GM18873 (cell line): ENCODE results near the gene MME.

Source experiments
- ATAC-seq: cut with Tn5 transposase; IDR thresholded peaks from one replicate; pipeline ENCODE4 v1.9.1; 2021; ENCODE audit warnings: mild to moderate bottlenecking, moderate library complexity, moderate number of reproducible peaks; ENCODE audit not compliant: unreplicated experiment, low FRiP score

MME gene

DNA sequence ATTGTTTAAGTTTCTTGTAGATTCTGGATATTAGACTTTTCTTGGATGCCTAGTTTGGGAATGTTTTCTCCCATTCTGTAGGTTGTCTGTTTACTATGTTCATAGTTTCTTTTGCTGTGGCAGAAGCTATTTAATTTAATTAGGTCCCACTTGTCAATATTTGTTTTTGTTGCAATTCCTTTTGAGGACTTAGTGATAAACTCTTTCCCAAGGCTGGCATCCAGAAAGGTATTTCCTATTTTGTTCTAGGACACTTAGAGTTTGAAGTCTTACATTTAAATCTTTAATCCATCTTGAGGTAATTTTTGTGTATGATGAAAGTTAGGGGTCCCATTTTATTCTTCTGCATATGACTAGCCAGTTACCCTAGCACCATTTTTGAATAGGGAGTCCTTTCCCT lies 54.9 kb downstream of the MME start:
- ATAC-seq, result no peak

DNA sequence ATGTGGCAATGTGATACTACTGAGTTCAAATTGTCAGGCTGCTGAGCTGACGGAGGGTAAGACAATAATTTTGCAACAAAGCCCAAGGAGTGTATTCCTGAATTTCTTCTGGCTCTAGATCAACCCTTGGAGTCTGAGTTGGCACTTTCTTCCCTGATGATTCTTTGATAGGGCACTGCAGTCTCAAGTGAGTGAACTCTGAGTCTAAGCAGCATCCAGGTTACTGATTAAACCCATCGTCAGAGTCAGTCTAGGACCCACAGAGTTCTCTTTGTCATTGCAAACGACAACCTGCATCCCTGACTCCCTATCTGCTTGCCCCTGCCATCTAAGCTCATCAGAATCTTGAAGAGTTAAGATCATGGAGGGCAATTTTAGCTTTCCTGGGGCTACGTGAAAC lies 58.6 kb downstream of the MME start:
- no peak for ATAC-seq

GRCh38 chr3:155147588-155147987 lies 67.5 kb downstream of the MME start:
- no peak for ATAC-seq

- no peak for ATAC-seq
Observed at GRCh38 chr3:155149494-155149893, 69.4 kb downstream of the MME start.

- no peak for ATAC-seq
Observed at GRCh38 chr3:155153242-155154186, 73.4 kb downstream of the MME start.

DNA sequence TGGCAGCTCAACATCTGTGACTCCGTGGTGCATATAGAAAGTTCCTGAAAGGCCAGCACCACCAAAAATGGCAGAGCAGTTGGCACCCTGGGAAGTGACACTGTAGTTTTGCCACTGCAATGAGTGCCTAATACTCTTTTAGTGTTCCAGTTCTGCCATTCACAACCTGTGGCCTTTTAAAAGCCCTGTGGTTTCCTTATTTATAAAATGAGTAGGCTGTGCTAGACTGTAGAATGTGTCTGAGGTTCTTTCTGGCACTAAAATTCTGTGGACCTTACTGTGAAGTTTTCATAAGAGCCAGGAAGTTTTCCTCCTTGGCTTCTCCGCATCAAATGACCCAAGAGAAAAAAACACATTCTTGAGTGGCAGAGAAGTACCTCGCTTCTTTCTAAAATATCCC lies 74.1 kb downstream of the MME start:
- ATAC-seq, result no peak

DNA sequence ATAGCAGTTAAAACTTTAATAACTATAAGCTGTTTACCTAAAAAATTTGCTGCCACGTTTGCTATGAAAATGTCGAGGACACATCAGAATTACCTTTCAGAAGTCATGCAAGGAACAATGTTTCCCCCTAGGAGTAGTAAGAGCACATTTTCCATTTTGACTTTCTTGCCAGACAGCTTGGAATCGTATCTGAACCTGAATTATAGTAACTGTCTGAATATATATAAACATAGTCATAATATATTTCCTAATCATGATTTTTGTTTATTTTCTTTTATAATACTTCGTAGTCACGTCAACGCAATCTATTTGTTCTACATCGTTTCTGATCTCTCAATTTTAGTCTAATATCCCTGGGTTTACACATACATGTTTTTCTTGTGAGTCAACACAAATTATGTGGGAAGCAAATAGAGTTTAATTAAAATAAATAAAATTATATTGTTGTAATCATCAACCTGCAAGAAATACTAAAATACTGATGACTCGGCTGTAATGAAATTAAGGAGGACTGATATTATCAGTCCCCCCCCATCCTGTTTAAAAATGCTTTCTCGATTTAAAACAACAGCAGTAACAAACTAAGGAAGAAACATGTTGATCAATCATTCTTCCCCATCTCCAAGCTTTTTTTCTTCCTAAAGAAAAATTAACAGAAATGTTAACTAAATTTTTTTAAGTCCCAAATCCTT lies 78.4 kb downstream of the MME start:
- no peak for ATAC-seq

DNA sequence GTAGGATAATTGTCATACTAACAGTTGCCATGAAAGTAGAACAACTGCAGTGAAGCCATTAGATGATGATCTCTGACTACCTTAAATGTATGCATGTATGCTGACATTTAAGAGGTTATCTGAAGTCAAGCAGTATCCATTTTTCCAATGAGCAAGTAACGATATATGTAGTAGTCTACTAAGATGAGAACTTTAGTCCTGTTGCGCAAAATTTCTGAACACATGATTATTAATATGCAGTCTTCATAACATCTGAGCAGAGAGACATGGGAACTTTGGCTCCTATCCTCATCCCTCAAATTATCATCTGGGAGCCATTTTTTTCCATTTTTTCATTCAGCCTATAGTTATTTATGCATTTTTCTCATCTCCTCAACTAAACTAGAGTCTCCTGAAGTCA lies 79.2 kb downstream of the MME start:
- ATAC-seq, result no peak

- no peak for ATAC-seq
Observed at GRCh38 chr3:155161640-155162292, 81.6 kb downstream of the MME start.

GRCh38 chr3:155164306-155164705 lies 84.2 kb downstream of the MME start:
- no peak for ATAC-seq

DNA sequence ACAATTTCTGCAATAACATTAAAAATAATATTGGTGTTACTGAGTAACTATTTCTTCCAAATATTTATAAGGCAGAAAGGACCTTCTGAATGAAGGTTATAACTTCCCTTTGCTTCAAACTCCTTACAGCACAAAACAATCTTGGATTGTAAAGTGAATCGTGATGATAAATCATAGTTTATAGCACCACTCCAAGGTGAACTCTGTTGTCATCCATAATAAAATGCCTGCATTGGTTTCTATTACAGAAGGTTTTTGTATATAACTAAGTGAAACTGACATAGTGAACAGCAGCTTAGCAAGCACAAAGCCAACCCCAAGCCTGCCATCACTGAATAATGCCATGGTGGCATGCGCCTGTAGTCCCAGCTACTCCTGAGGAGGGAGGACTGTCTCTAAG lies 86.3 kb downstream of the MME start:
- no peak for ATAC-seq

GRCh38 chr3:155169197-155169596 lies 89.1 kb downstream of the MME start:
- ATAC-seq, result no peak

GRCh38 chr3:155173771-155174170 lies 93.7 kb downstream of the MME start:
- ATAC-seq, result no peak

GRCh38 chr3:155178810-155179436 lies 98.8 kb downstream of the MME start:
- no peak for ATAC-seq

DNA sequence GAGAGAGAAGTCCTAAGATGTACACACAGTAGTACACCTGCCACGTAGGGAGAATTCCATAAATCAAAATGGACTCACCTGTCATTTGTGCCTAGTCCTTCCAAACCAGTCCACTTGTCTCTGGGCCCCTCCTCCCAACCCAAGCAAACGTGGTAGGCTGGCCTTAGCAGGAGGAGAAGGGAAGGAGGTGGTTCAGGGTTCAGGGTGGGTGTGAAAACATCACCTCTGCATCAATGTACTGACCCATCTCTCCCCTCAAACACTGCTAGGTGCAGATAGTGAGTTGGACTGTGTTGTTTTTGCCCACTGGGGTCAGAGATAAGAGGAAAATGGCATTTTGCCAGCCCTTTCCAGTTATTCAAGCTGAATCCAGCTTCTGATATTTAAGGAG lies 99.3 kb downstream of the MME start:
- ATAC-seq, result no peak

- no peak for ATAC-seq
Observed at GRCh38 chr3:155179966-155180757, 100.0 kb downstream of the MME start.

GRCh38 chr3:155182467-155182866 lies 102.3 kb downstream of the MME start:
- ATAC-seq, result no peak

- no peak for ATAC-seq
Observed at GRCh38 chr3:155184011-155184410, 103.9 kb downstream of the MME start.

GRCh38 chr3:155185631-155186071 lies 105.5 kb downstream of the MME start:
- ATAC-seq, result no peak

GRCh38 chr3:155188031-155188430 lies 107.9 kb downstream of the MME start:
- no peak for ATAC-seq
